MM.1S (cell line): ENCODE measurements around the gene PARP1.

Source experiments
- DNase-seq: peaks from one replicate; pipeline ENCODE4 v3.0.0-alpha.2; 2015
- H2AFZ ChIP-seq: fragments of 300-600 bp; sonication (generic); 2 replicates; pipeline ENCODE4 v1.6.0; 2016; ENCODE audit warnings: antibody characterized with exemption, low read length
- H3F3A ChIP-seq: fragments of 300-600 bp; sonication (generic); 2 replicates; pipeline ENCODE4 v1.6.1; 2016; ENCODE audit warnings: mild to moderate bottlenecking, antibody characterized with exemption, low read length, moderate library complexity, mixed read lengths; ENCODE audit not compliant: insufficient read depth
- H3K27ac ChIP-seq: fragments of 300-600 bp; sonication (generic); 2 replicates; pipeline ENCODE4 v1.5.1; 2016; ENCODE audit warnings: mild to moderate bottlenecking, low read length
- H3K27me3 ChIP-seq: fragments of 300-600 bp; sonication (generic); replicated peaks from 2 replicates; pipeline ENCODE4 v1.6.0; 2016; ENCODE audit warnings: low read length; ENCODE audit not compliant: insufficient read depth
- H3K36me3 ChIP-seq: fragments of 300-600 bp; sonication (generic); replicated peaks from 2 replicates; pipeline ENCODE4 v1.6.1; 2016; ENCODE audit warnings: mild to moderate bottlenecking, low read length, mixed read lengths; ENCODE audit not compliant: insufficient read depth
- H3K4me1 ChIP-seq: fragments of 300-600 bp; sonication (generic); 2 replicates; pipeline ENCODE4 v1.6.1; 2016; ENCODE audit warnings: low read length, mixed read lengths
- H3K4me2 ChIP-seq: fragments of 300-600 bp; sonication (generic); 2 replicates; pipeline ENCODE4 v1.6.0; 2016; ENCODE audit warnings: low read depth, low read length
- H3K4me3 ChIP-seq: fragments of 300-600 bp; sonication (generic); 2 replicates; pipeline ENCODE4 v1.5.1; 2016; ENCODE audit warnings: low read length, mixed read lengths
- H3K79me2 ChIP-seq: fragments of 300-600 bp; sonication (generic); 2 replicates; pipeline ENCODE4 v1.6.1; 2016; ENCODE audit warnings: mixed run types, low read length, mixed read lengths
- H3K9ac ChIP-seq: fragments of 300-600 bp; sonication (generic); 2 replicates; pipeline ENCODE4 v1.6.1; 2016; ENCODE audit warnings: low read length, mixed read lengths
- H3K9me2 ChIP-seq: fragments of 300-600 bp; sonication (generic); replicated peaks from 2 replicates; pipeline ENCODE4 v1.6.1; 2016; ENCODE audit warnings: mild to moderate bottlenecking, low read length, mixed read lengths; ENCODE audit not compliant: insufficient read depth
- H3K9me3 ChIP-seq: fragments of 300-600 bp; sonication (generic); replicated peaks from 2 replicates; pipeline ENCODE4 v1.6.1; 2016; ENCODE audit warnings: mild to moderate bottlenecking, low read length, mixed read lengths; ENCODE audit not compliant: insufficient read depth
- H4K20me1 ChIP-seq: fragments of 300-600 bp; sonication (generic); 2 replicates; pipeline ENCODE4 v1.6.1; 2016; ENCODE audit warnings: mild to moderate bottlenecking, low read length, moderate library complexity, mixed read lengths; ENCODE audit not compliant: insufficient read depth
- CTCF ChIP-seq: fragments of 300-600 bp; sonication (generic); IDR thresholded peaks from 2 replicates; pipeline ENCODE4 v1.5.1; 2016; ENCODE audit warnings: antibody characterized with exemption, low read length, mixed read lengths
- EZH2 ChIP-seq: fragments of 300-600 bp; sonication (generic); optimal IDR thresholded peaks from 2 replicates; pipeline ENCODE3; 2017; ENCODE audit warnings: low read depth, mild to moderate bottlenecking, antibody characterized with exemption, low read length, mixed read lengths
- EZH2phosphoT487 ChIP-seq: fragments of 300-600 bp; sonication (generic); IDR thresholded peaks from 2 replicates; pipeline ENCODE4 v1.6.1; 2018; ENCODE audit warnings: antibody characterized with exemption, low read length

The PARP1 gene

GRCh38 chr1:226417350-226417749, 9.5 kb upstream of the PARP1 start:
- H3K4me1 ChIP-seq: no peaks in the 10 kb centered on the region
- H3K4me2 ChIP-seq: no peak overlapping the region
- H3K9me3 ChIP-seq: no peaks in the 10 kb centered on the region
- H3K4me3 ChIP-seq: no peak overlapping the region
- no peaks in the 10 kb centered on the region for H3K9me2 ChIP-seq
- no peaks in the 10 kb centered on the region for H3K79me2 ChIP-seq
- no peak overlapping the region for H3K9ac ChIP-seq
- no peak overlapping the region for H3K27ac ChIP-seq
- no peak for TF ChIP-seq EZH2phosphoT487
- TF ChIP-seq CTCF: no peak
- no peak for TF ChIP-seq EZH2
- H3F3A ChIP-seq: no peaks in the 10 kb centered on the region
- H2AFZ ChIP-seq: no peak overlapping the region
- H3K36me3 ChIP-seq: no peaks in the 10 kb centered on the region
- no peaks in the 10 kb centered on the region for H3K27me3 ChIP-seq
- no peaks in the 10 kb centered on the region for H4K20me1 ChIP-seq
- DNase-seq: no peak

- Histone ChIP-seq H4K20me1 (no peaks in the 10 kb centered on the region), H3K79me2 (no peaks in the 10 kb centered on the region), H3K9ac (no peak overlapping the region), H3K4me2 (no peak overlapping the region), H3K4me3 (no peak overlapping the region), H3F3A (peaks cover 10% of the 10 kb centered on the region), H3K27me3 (no peaks in the 10 kb centered on the region), H3K27ac (no peak overlapping the region), H3K9me3 (no peaks in the 10 kb centered on the region), H2AFZ (no peak overlapping the region), H3K36me3 (no peaks in the 10 kb centered on the region), H3K9me2 (no peaks in the 10 kb centered on the region), H3K4me1 (peaks cover 10% of the 10 kb centered on the region)
- TF ChIP-seq CTCF: no peak
- no peak for DNase-seq
Measured at GRCh38 chr1:226414098-226414698, 6.3 kb upstream of the PARP1 start.

- H3K4me2 ChIP-seq: peak overlapping the region; percentile 78
- TF ChIP-seq EZH2phosphoT487 (no peak), EZH2 (no peak), CTCF (no peak)
- H2AFZ ChIP-seq: peak overlapping the region; percentile 61
Measured at GRCh38 chr1:226411619-226412018, 3.7 kb upstream of the PARP1 start.

More at GRCh38 chr1:226411619-226412018, 3.7 kb upstream of the PARP1 start:
- peak; percentile 53 for DNase-seq
- peaks cover 10% of the 10 kb centered on the region for H3K4me1 ChIP-seq
- H3F3A ChIP-seq: peaks cover 33% of the 10 kb centered on the region
- H3K27ac ChIP-seq: peak overlapping the region; percentile 41; the same call in 1 of the 2 replicates
- no peaks in the 10 kb centered on the region for H4K20me1 ChIP-seq
- no peaks in the 10 kb centered on the region for H3K27me3 ChIP-seq
- H3K4me3 ChIP-seq: peak overlapping the region; percentile 40; the same call in 1 of the 2 replicates
- H3K36me3 ChIP-seq: no peaks in the 10 kb centered on the region
- no peaks in the 10 kb centered on the region for H3K9me2 ChIP-seq
- H3K9ac ChIP-seq: peak overlapping the region; percentile 32; the same call in 1 of the 2 replicates
- H3K9me3 ChIP-seq: no peaks in the 10 kb centered on the region
- H3K79me2 ChIP-seq: peaks cover 8% of the 10 kb centered on the region
